ENCODE measurements around the gene SNX9. TPM values are rescaled to one million over a fixed set of nuclear protein-coding genes. Genes with fewer than 3 reads are reported as not detected.
"Not testable (repeated sequence)": the region's sequence is repeated elsewhere in the genome, so short reads cannot be mapped to it uniquely, and the experiment has no call there.

SNX9 gene
- polyA plus RNA-seq, 2 of the 4 experiments (the other 2 are of a cell fraction): 13.9 to 29.8 TPM

GRCh38 chr6:157792671-157793070 lies 30.4 kb upstream of the SNX9 start:
- FAIRE-seq: no peak
- CTCF ChIA-PET: no interaction called here
- H3K4me2 ChIP-seq: no peak overlapping the region

GRCh38 chr6:157794012-157794411 lies 29.0 kb upstream of the SNX9 start:
- DNase-seq (ENCODE audit: low read depth in 1 of 2, low spot score in 1 of 2); FAIRE-seq; H3K4me3 ChIP-seq; H3K27ac ChIP-seq; H3K4me2 ChIP-seq; H3K4me1 ChIP-seq; POLR2A ChIA-PET; CTCF ChIA-PET; ATAC-seq; H3K9me3 ChIP-seq: not testable (repeated sequence)
- 67% methylated on average over 5 of the region's 5 CpGs for WGBS (ENCODE audit: missing lambda C conversion rate)

More at GRCh38 chr6:157792671-157793070, 30.4 kb upstream of the SNX9 start:
- H3K4me1 ChIP-seq: no peaks in the 10 kb centered on the region
- WGBS (ENCODE audit: missing lambda C conversion rate): 76% methylated on average over 2 of the region's 2 CpGs
- DNase-seq (ENCODE audit: low read depth in 1 of 2, low spot score in 1 of 2): no peak
- POLR2A ChIA-PET: no interaction called here
- no peak for ATAC-seq
- no peak overlapping the region for H3K27ac ChIP-seq
- no peak for TF ChIP-seq POLR2A (IDR thresholded peaks at IDR 0.05; ENCODE audit: low read length)
- TF ChIP-seq BHLHE40 (IDR thresholded peaks at IDR 0.05; ENCODE audit: low read depth, low read length): no peak
- TF ChIP-seq CEBPB (IDR thresholded peaks at IDR 0.05): no peak
- no peak for TF ChIP-seq KDM1A (IDR thresholded peaks at IDR 0.05; ENCODE audit: low read depth)
- no peak for TF ChIP-seq RNF2 (IDR thresholded peaks at IDR 0.05; ENCODE audit: borderline replicate concordance, low read depth)
- TF ChIP-seq JUN (IDR thresholded peaks at IDR 0.05): no peak
- no peak for TF ChIP-seq CBX8 (IDR thresholded peaks at IDR 0.05)
- no peak for TF ChIP-seq TP53 (CRISPR knock-in tag; IDR thresholded peaks at IDR 0.05)
- no peak for TF ChIP-seq BCL3 (IDR thresholded peaks at IDR 0.05)
- TF ChIP-seq ZFP36 (IDR thresholded peaks at IDR 0.05; ENCODE audit: borderline replicate concordance, partially characterized antibody): no peak
- no peak for TF ChIP-seq MAFK (IDR thresholded peaks at IDR 0.05; ENCODE audit: partially characterized antibody)
- no peak overlapping the region for H3K4me3 ChIP-seq
- H3K9me3 ChIP-seq: no peaks in the 10 kb centered on the region

GRCh38 chr6:157795841-157796240 lies 27.2 kb upstream of the SNX9 start:
- FAIRE-seq: no peak
- ATAC-seq: no peak

GRCh38 chr6:157798851-157799250 lies 24.2 kb upstream of the SNX9 start:
- no peak overlapping the region for H3K4me2 ChIP-seq
- WGBS (ENCODE audit: missing lambda C conversion rate): 66% methylated on average over 6 of the region's 6 CpGs
- FAIRE-seq: no peak

More at GRCh38 chr6:157795841-157796240, 27.2 kb upstream of the SNX9 start:
- Histone ChIP-seq H3K4me3 (no peak overlapping the region), H3K4me1 (peaks cover 5% of the 10 kb centered on the region; the same call in 2 of the 3 replicates), H3K27ac (no peak overlapping the region), H3K4me2 (no peak overlapping the region), H3K9me3 (no peaks in the 10 kb centered on the region)
- ChIA-PET CTCF (no interaction called here), POLR2A (no interaction called here)
- 74% methylated on average over 6 of the region's 6 CpGs for WGBS (ENCODE audit: missing lambda C conversion rate)
- TF ChIP-seq BCL3 (IDR thresholded peaks at IDR 0.05) (no peak), ESRRA (IDR thresholded peaks at IDR 0.05; ENCODE audit: borderline replicate concordance, low read length) (no peak), USF2 (IDR thresholded peaks at IDR 0.05) (no peak), CHD4 (IDR thresholded peaks at IDR 0.05; ENCODE audit: borderline replicate concordance) (no peak), SREBF2 (IDR thresholded peaks at IDR 0.05) (no peak), CBX8 (IDR thresholded peaks at IDR 0.05) (no peak)
- DNase-seq (ENCODE audit: low read depth in 1 of 2, low spot score in 1 of 2): no peak

GRCh38 chr6:157799561-157799960 lies 23.5 kb upstream of the SNX9 start:
- H3K4me1 ChIP-seq; CTCF ChIA-PET; H3K9me3 ChIP-seq; H3K4me2 ChIP-seq; DNase-seq (ENCODE audit: low read depth in 1 of 2, low spot score in 1 of 2); POLR2A ChIA-PET; ATAC-seq; H3K27ac ChIP-seq; H3K4me3 ChIP-seq; FAIRE-seq: not testable (repeated sequence)
- WGBS (ENCODE audit: missing lambda C conversion rate): 48% methylated on average over 3 of the region's 3 CpGs

More at GRCh38 chr6:157798851-157799250, 24.2 kb upstream of the SNX9 start:
- no peak overlapping the region for H3K4me3 ChIP-seq
- ATAC-seq (no peak), DNase-seq (ENCODE audit: low read depth in 1 of 2, low spot score in 1 of 2) (no peak)
- no peaks in the 10 kb centered on the region for H3K9me3 ChIP-seq
- no peak overlapping the region for H3K27ac ChIP-seq
- no peak for TF ChIP-seq FOSB (CRISPR knock-in tag; IDR thresholded peaks at IDR 0.05)
- no peak for TF ChIP-seq TFCP2L1 (CRISPR knock-in tag; IDR thresholded peaks at IDR 0.05)
- CTCF ChIA-PET: interaction anchor here (1.5 kb wide), 1 partner anchor 43 kb away, joined by 3 read pairs; no protein-coding TSS in a partner anchor
- peaks cover 6% of the 10 kb centered on the region; the same call in 2 of the 3 replicates for H3K4me1 ChIP-seq
- POLR2A ChIA-PET: no interaction called here

Measured in A549 (cell line).